HG03432 (cell line): Measurements from ENCODE around the gene NES.

ENCODE experiments used
- ATAC-seq: cut with Tn5 transposase; IDR thresholded peaks from one replicate; pipeline ENCODE4 v1.9.1; 2021; ENCODE audit warnings: mild to moderate bottlenecking, moderate library complexity; ENCODE audit not compliant: unreplicated experiment

Gene NES

GRCh38 chr1:156676820-156677615 is at the start of gene NES:
TSS of gene NES (minus strand) at chr1:156677407. CDS start at chr1:156677264, 143 bp downstream.
- ATAC-seq, result no peak

- ATAC-seq, result no peak
Measured at GRCh38 chr1:156726549-156727226, 49.5 kb upstream of the NES start.

- no peak for ATAC-seq
Measured at GRCh38 chr1:156725683-156726280, 48.6 kb upstream of the NES start.

GRCh38 chr1:156721535-156721934 is 44.3 kb upstream of the NES start:
- ATAC-seq, result no peak

GRCh38 chr1:156721131-156721530 is 43.9 kb upstream of the NES start:
- ATAC-seq, result no peak

- no peak for ATAC-seq
Measured at GRCh38 chr1:156717351-156717750, 40.1 kb upstream of the NES start.

- ATAC-seq, result no peak
Measured at GRCh38 chr1:156714830-156715229, 37.6 kb upstream of the NES start.

- no peak for ATAC-seq
Measured at GRCh38 chr1:156712626-156713025, 35.4 kb upstream of the NES start.

- no peak for ATAC-seq
Measured at GRCh38 chr1:156711011-156711817, 34.0 kb upstream of the NES start.

- ATAC-seq, result no peak
Measured at GRCh38 chr1:156709757-156710489, 32.7 kb upstream of the NES start.

GRCh38 chr1:156709031-156709430 is 31.8 kb upstream of the NES start:
- no peak for ATAC-seq

GRCh38 chr1:156708218-156708661 is 31.0 kb upstream of the NES start:
- no peak for ATAC-seq

GRCh38 chr1:156707417-156708217 is 30.4 kb upstream of the NES start:
- no peak for ATAC-seq

- ATAC-seq, result no peak
Measured at GRCh38 chr1:156706657-156707416, 29.6 kb upstream of the NES start.

GRCh38 chr1:156705918-156706656 is 28.9 kb upstream of the NES start:
- ATAC-seq, result no peak

GRCh38 chr1:156705321-156705917 is 28.2 kb upstream of the NES start, which contains the start of gene CRABP2:
TSS of gene CRABP2 (minus strand) at chr1:156705583. CDS start at chr1:156705446, 137 bp downstream.
- ATAC-seq, result no peak

GRCh38 chr1:156704930-156705320 is 27.7 kb upstream of the NES start:
- ATAC-seq, result no peak
